Measurements from ENCODE around the gene OCEL1. TPM values are rescaled to one million over a fixed set of nuclear protein-coding genes. Genes with fewer than 3 reads are reported as not detected.

The OCEL1 gene
- total and polyA plus RNA-seq, 2 of the 13 experiments (the other 11 are each of a cell fraction or from before 2014, with no cell fraction given) = 10.6 to 17.2 TPM

DNA sequence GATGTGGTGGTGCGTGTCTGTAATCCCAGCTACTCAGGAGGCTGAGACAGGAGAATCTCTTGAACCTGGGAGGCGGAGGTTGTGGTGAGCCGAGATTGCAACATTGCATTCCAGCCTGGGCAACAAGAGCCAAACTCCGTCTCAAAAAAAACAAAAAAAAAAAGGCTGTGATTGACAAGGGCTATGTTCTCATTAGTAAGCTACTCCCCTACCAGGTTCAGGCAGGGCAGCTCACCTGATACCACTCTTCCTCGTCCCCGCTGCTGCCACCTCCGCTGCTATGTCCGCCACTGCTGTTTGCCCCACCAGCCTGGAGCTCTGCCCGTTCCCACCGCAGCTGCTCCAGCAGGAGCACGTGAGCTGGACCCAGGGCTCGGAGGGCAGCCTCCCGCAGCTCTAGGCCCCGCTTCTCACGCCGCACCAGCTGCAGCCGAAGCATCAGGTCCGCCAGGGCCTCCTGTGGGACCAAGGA lies 29.2 kb downstream of the OCEL1 start (continued):
- TF ChIP-seq TBP (CRISPR knock-in tag; IDR thresholded peaks at IDR 0.05) (no peak), GTF2F1 (IDR thresholded peaks at IDR 0.05; ENCODE audit: low read length) (no peak), HDAC2 (CRISPR knock-in tag; IDR thresholded peaks at IDR 0.05) (peak; percentile 10; the same call in 1 of the 2 replicates), HDAC1 (CRISPR knock-in tag; IDR thresholded peaks at IDR 0.05) (0 out of 2 replicates have a peak, but pooled peaks have one; percentile 14), ZNF124 (CRISPR knock-in tag; IDR thresholded peaks at IDR 0.05) (no peak), TRIM24 (CRISPR knock-in tag; IDR thresholded peaks at IDR 0.05) (no peak), MAZ (IDR thresholded peaks at IDR 0.05; ENCODE audit: borderline replicate concordance, low read depth, low read length) (no peak), MAZ (CRISPR knock-in tag; IDR thresholded peaks at IDR 0.05; ENCODE audit: low read depth) (peak; percentile 46; the same call in 1 of the 2 replicates)
- TF ChIP-seq, protein P1, sequence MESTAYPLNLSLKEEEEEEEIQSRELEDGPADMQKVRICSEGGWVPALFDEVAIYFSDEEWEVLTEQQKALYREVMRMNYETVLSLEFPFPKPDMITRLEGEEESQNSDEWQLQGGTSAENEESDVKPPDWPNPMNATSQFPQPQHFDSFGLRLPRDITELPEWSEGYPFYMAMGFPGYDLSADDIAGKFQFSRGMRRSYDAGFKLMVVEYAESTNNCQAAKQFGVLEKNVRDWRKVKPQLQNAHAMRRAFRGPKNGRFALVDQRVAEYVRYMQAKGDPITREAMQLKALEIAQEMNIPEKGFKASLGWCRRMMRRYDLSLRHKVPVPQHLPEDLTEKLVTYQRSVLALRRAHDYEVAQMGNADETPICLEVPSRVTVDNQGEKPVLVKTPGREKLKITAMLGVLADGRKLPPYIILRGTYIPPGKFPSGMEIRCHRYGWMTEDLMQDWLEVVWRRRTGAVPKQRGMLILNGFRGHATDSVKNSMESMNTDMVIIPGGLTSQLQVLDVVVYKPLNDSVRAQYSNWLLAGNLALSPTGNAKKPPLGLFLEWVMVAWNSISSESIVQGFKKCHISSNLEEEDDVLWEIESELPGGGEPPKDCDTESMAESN (CRISPR knock-in tag; conservative IDR thresholded peaks at IDR 0.05) = no peak; the same call in 1 of the 2 replicates
- TF ChIP-seq, protein P2, sequence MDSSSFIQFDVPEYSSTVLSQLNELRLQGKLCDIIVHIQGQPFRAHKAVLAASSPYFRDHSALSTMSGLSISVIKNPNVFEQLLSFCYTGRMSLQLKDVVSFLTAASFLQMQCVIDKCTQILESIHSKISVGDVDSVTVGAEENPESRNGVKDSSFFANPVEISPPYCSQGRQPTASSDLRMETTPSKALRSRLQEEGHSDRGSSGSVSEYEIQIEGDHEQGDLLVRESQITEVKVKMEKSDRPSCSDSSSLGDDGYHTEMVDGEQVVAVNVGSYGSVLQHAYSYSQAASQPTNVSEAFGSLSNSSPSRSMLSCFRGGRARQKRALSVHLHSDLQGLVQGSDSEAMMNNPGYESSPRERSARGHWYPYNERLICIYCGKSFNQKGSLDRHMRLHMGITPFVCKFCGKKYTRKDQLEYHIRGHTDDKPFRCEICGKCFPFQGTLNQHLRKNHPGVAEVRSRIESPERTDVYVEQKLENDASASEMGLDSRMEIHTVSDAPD (CRISPR knock-in tag; IDR thresholded peaks at IDR 0.05) = 0 out of 2 replicates have a peak, but pooled peaks have one; percentile 46
- TF ChIP-seq, protein P3, sequence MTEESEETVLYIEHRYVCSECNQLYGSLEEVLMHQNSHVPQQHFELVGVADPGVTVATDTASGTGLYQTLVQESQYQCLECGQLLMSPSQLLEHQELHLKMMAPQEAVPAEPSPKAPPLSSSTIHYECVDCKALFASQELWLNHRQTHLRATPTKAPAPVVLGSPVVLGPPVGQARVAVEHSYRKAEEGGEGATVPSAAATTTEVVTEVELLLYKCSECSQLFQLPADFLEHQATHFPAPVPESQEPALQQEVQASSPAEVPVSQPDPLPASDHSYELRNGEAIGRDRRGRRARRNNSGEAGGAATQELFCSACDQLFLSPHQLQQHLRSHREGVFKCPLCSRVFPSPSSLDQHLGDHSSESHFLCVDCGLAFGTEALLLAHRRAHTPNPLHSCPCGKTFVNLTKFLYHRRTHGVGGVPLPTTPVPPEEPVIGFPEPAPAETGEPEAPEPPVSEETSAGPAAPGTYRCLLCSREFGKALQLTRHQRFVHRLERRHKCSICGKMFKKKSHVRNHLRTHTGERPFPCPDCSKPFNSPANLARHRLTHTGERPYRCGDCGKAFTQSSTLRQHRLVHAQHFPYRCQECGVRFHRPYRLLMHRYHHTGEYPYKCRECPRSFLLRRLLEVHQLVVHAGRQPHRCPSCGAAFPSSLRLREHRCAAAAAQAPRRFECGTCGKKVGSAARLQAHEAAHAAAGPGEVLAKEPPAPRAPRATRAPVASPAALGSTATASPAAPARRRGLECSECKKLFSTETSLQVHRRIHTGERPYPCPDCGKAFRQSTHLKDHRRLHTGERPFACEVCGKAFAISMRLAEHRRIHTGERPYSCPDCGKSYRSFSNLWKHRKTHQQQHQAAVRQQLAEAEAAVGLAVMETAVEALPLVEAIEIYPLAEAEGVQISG (CRISPR knock-in tag; IDR thresholded peaks at IDR 0.05) = no peak; the same call in 1 of the 2 replicates
- TF ChIP-seq, protein P4, sequence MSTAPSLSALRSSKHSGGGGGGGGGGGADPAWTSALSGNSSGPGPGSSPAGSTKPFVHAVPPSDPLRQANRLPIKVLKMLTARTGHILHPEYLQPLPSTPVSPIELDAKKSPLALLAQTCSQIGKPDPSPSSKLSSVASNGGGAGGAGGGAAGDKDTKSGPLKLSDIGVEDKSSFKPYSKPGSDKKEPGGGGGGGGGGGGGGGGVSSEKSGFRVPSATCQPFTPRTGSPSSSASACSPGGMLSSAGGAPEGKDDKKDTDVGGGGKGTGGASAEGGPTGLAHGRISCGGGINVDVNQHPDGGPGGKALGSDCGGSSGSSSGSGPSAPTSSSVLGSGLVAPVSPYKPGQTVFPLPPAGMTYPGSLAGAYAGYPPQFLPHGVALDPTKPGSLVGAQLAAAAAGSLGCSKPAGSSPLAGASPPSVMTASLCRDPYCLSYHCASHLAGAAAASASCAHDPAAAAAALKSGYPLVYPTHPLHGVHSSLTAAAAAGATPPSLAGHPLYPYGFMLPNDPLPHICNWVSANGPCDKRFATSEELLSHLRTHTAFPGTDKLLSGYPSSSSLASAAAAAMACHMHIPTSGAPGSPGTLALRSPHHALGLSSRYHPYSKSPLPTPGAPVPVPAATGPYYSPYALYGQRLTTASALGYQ (CRISPR knock-in tag; IDR thresholded peaks at IDR 0.05) = no peak
- TF ChIP-seq, protein P5, sequence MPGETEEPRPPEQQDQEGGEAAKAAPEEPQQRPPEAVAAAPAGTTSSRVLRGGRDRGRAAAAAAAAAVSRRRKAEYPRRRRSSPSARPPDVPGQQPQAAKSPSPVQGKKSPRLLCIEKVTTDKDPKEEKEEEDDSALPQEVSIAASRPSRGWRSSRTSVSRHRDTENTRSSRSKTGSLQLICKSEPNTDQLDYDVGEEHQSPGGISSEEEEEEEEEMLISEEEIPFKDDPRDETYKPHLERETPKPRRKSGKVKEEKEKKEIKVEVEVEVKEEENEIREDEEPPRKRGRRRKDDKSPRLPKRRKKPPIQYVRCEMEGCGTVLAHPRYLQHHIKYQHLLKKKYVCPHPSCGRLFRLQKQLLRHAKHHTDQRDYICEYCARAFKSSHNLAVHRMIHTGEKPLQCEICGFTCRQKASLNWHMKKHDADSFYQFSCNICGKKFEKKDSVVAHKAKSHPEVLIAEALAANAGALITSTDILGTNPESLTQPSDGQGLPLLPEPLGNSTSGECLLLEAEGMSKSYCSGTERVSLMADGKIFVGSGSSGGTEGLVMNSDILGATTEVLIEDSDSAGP (CRISPR knock-in tag; IDR thresholded peaks at IDR 0.05; ENCODE audit: borderline replicate concordance) = peak; percentile 52; the same call in 1 of the 2 replicates
- TF ChIP-seq, protein P6, sequence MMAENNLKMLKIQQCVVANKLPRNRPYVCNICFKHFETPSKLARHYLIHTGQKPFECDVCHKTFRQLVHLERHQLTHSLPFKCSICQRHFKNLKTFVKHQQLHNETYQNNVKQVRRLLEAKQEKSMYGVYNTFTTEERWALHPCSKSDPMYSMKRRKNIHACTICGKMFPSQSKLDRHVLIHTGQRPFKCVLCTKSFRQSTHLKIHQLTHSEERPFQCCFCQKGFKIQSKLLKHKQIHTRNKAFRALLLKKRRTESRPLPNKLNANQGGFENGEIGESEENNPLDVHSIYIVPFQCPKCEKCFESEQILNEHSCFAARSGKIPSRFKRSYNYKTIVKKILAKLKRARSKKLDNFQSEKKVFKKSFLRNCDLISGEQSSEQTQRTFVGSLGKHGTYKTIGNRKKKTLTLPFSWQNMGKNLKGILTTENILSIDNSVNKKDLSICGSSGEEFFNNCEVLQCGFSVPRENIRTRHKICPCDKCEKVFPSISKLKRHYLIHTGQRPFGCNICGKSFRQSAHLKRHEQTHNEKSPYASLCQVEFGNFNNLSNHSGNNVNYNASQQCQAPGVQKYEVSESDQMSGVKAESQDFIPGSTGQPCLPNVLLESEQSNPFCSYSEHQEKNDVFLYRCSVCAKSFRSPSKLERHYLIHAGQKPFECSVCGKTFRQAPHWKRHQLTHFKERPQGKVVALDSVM (CRISPR knock-in tag; IDR thresholded peaks at IDR 0.05) = peak; percentile 99
- TF ChIP-seq, protein P7, sequence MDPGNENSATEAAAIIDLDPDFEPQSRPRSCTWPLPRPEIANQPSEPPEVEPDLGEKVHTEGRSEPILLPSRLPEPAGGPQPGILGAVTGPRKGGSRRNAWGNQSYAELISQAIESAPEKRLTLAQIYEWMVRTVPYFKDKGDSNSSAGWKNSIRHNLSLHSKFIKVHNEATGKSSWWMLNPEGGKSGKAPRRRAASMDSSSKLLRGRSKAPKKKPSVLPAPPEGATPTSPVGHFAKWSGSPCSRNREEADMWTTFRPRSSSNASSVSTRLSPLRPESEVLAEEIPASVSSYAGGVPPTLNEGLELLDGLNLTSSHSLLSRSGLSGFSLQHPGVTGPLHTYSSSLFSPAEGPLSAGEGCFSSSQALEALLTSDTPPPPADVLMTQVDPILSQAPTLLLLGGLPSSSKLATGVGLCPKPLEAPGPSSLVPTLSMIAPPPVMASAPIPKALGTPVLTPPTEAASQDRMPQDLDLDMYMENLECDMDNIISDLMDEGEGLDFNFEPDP (CRISPR knock-in tag; conservative IDR thresholded peaks at IDR 0.05) = no peak

All from HepG2 (cell line).